Activated naive CD4-positive, alpha-beta T cell treated with anti-CD3 and anti-CD28 coated beads, Interleukin-2, amount 50 U/mL, for 24 hours (primary cell): ENCODE results near the gene NDRG4.

ENCODE experiments used
- H3K27ac Mint-ChIP-seq: one replicate; pipeline ENCODE4 v1.8.0; 2021; ENCODE audit warnings: mild to moderate bottlenecking, mixed read lengths
- H3K27me3 Mint-ChIP-seq: one replicate; pipeline ENCODE4 v1.8.0; 2021; ENCODE audit warnings: mixed read lengths
- H3K36me3 Mint-ChIP-seq: one replicate; pipeline ENCODE4 v1.8.0; 2021; ENCODE audit warnings: mixed read lengths
- H3K4me1 Mint-ChIP-seq: one replicate; pipeline ENCODE4 v1.8.0; 2021; ENCODE audit warnings: mixed read lengths
- H3K4me3 Mint-ChIP-seq: one replicate; pipeline ENCODE4 v1.8.0; 2021; ENCODE audit warnings: mild to moderate bottlenecking, mixed read lengths
- H3K9me3 Mint-ChIP-seq: one replicate; pipeline ENCODE4 v1.8.0; 2021; ENCODE audit warnings: mixed read lengths

NDRG4 gene, protein sequence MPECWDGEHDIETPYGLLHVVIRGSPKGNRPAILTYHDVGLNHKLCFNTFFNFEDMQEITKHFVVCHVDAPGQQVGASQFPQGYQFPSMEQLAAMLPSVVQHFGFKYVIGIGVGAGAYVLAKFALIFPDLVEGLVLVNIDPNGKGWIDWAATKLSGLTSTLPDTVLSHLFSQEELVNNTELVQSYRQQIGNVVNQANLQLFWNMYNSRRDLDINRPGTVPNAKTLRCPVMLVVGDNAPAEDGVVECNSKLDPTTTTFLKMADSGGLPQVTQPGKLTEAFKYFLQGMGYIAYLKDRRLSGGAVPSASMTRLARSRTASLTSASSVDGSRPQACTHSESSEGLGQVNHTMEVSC

DNA sequence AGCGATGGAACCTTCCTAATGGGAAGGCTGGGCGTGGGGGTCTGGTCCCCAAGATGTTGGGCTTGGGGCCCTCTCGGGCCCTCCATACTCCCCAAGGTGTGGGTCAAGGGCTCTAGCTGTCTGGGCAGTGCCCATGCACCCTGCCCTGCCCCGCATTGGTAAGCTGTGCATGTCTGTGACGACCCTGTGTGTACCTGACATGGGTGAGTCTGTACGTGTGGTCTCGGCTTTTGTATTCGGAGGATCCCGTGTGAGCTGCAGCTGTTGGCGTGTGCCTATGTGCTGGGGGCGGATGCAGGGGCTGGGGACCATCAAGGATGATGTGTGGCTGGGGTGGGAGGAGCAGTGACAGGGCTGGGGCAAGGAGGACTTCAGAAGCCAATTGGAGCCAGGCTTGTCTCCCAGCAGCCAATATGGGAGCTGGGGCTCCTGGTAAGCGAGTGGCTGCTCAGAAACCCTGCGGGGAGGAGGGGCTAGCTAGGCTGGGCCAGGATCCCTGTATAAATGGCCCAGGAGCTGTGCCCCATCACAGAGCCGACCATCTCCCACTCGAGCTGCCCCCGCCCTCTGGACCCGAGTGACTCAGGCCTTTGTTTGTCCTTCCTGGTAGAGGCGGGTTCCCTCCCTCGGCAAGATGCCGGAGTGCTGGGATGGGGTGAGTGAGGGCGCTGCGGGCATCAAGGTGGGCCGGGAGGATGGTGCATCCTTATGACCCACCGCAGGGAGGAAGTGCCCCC, at the start of gene NDRG4:
Gene NDRG4, plus strand, starts transcription at position 529 of the 737 bp plus-strand sequence. Its CDS starts 106 bp downstream, at position 635.
- H3K4me1 Mint-ChIP-seq, result peaks cover 6% of the 10 kb centered on the region
- H3K27ac Mint-ChIP-seq, result no peak within 1 kb of the TSS
- H3K36me3 Mint-ChIP-seq, result no peaks in the 10 kb centered on the region
- peaks cover 3% of the 10 kb centered on the region for H3K27me3 Mint-ChIP-seq
- no peaks in the 10 kb centered on the region for H3K9me3 Mint-ChIP-seq
- peak within 1 kb of the TSS; percentile 83 for H3K4me3 Mint-ChIP-seq

DNA sequence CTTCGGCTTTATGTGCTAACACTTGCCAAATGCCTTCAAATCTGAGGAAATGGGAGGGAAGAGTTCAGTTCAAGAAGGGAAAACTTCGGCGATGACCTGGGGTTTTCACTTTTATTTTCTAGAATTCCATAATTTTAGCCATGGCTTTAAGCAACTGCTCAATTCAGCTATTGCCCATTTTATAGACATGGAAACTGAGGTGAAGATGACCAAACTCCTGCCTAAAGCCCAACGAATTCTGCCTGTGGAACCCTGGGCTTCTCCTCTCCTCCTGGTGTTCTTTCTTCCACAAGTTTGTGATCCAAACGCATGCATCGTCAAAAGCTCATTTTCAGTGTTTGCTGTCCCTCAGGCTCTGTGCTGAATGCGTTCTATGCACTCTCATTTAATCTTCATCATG, 49.4 kb upstream of the NDRG4 start:
- Mint-ChIP-seq H3K4me3 (no peak overlapping the region), H3K4me1 (no peaks in the 10 kb centered on the region), H3K36me3 (no peaks in the 10 kb centered on the region), H3K27me3 (peaks cover 2% of the 10 kb centered on the region), H3K27ac (no peak overlapping the region), H3K9me3 (no peaks in the 10 kb centered on the region)

DNA sequence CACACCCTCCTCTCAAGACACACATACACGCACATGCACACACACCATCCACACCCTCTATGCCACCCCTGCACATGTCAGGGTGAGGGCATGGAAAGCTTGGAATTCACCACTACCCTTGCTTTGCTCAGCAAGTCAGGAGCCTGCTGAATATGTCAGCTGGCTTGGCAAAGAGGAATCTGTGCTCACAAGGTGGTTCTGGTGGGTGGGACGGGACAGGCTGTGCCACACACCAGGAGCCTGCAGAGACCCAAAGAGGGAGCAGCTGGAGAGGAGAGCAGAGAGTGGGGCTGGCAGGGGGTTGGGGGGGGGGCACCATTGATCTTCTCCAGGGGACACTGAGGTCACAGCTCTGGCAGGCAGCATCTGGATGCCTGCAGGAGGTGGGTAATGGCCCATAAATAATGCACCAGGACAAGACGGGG, 48.7 kb upstream of the NDRG4 start:
- Mint-ChIP-seq H3K27ac (no peak overlapping the region), H3K27me3 (peaks cover 2% of the 10 kb centered on the region), H3K36me3 (no peaks in the 10 kb centered on the region), H3K9me3 (no peaks in the 10 kb centered on the region), H3K4me3 (no peak overlapping the region), H3K4me1 (no peaks in the 10 kb centered on the region)

DNA sequence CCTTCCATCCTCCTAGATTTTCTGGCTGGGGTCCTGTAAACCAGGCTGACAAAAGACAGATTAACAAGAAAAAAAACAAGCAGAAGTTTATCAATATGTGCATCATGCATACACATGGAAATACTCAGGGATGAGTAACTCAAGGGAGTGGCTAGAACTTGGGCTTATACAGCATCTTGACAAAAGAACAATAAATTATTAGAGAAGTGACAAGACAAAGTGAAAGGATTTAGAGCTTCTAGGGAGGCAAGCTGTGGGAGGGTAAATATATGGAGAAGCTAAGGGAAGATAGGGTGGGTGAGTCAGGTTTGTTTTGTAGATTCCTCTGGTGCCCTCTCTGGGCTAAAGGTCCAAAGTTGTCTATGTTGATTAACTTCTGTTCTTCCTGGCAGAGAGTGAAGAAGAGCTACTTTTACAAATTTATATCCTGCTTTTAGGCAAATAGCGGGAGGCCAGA, 48.0 kb upstream of the NDRG4 start:
- Mint-ChIP-seq H3K27ac (no peak overlapping the region), H3K27me3 (peaks cover 2% of the 10 kb centered on the region), H3K9me3 (no peaks in the 10 kb centered on the region), H3K4me3 (no peak overlapping the region), H3K36me3 (no peaks in the 10 kb centered on the region), H3K4me1 (no peaks in the 10 kb centered on the region)

DNA sequence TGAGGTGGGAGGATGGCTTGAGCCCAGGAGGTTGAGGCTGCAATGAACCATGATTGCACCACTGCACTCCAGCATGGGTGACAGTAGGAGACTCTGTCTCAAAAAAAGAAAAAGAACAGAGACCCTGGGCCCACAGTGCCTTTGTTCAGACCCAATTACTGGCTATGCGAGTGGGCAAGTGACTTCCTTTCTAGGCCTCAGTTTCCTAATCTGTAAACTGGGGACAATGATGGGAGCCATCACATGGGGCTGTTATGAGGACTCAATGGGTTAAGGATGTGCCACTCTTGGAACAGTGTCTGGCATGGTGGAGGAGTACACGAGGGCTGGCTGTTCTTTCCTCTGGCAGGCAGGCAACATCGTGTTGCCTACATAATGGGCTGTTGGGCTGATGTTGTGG, 47.3 kb upstream of the NDRG4 start:
- Mint-ChIP-seq H3K4me1 (no peaks in the 10 kb centered on the region), H3K4me3 (no peak overlapping the region), H3K9me3 (no peaks in the 10 kb centered on the region), H3K36me3 (no peaks in the 10 kb centered on the region), H3K27ac (no peak overlapping the region), H3K27me3 (peaks cover 2% of the 10 kb centered on the region)

DNA sequence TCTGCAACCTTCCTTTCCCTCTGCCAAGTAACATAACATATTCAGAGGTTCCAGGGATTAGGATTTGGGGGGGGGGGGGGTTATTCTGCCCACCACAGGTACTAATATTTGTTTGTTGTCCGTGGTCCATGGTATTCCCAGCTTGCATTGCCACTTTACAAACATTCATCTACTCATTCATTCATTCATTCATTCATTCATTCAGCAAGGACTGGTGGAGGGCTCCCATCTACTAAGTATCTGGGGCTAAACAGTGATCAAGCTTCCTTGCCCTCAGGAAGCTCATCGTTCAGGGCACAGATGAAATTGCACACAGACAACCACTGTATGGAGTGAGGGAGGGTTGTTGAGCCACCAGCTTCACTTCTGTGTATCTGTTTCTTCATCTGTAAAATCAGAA, 45.8 kb upstream of the NDRG4 start:
- Mint-ChIP-seq H3K9me3 (no peaks in the 10 kb centered on the region), H3K4me3 (no peak overlapping the region), H3K27me3 (peaks cover 2% of the 10 kb centered on the region)

DNA sequence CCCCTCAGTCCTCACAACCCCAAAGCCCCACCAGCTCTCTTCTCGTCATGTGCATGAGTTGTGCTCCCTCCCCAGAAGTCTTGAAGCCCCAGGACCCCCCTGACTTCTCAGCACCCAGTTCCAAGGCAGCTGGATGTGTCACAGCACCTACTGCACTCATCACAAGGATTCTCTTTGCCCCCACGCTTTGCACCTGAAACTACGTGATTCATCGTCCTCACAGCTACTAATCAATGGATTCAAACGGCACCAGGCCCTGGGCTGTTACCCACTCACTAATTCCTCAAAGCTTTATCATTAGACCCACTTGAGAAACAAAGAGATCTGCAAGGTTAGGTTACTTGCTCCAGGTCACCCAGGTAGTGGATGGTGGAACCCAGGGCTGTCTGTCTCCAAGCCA, 45.1 kb upstream of the NDRG4 start:
- Mint-ChIP-seq H3K27me3 (peaks cover 2% of the 10 kb centered on the region), H3K9me3 (no peaks in the 10 kb centered on the region), H3K27ac (no peak overlapping the region), H3K4me1 (peaks cover 8% of the 10 kb centered on the region), H3K4me3 (no peak overlapping the region), H3K36me3 (no peaks in the 10 kb centered on the region)

More for the DNA sequence above, 45.8 kb upstream of the NDRG4 start:
- Mint-ChIP-seq H3K36me3 (no peaks in the 10 kb centered on the region), H3K27ac (no peak overlapping the region), H3K4me1 (peaks cover 3% of the 10 kb centered on the region)

DNA sequence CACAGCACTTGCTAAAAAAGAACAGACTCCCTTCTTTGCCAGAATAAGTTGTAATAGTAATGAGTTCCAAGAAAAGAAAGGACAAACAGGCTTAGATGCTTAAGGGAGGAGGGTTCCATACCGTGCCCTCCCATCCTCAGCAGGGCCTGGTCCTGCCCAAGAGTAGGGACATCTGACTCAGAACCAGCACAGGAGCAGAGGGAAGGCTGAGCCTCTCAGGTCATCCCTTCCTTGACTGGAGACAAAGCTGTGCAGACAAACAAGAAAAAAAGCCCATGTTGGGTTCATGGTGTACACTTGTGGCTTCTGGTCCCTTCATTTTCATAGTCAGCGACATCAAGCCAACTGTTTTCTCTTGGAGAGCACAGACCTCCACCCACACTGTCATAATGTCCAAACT, 44.2 kb upstream of the NDRG4 start:
- Mint-ChIP-seq H3K36me3 (no peaks in the 10 kb centered on the region), H3K9me3 (no peaks in the 10 kb centered on the region), H3K27ac (no peak overlapping the region), H3K4me1 (peaks cover 8% of the 10 kb centered on the region), H3K27me3 (peaks cover 2% of the 10 kb centered on the region), H3K4me3 (no peak overlapping the region)

DNA sequence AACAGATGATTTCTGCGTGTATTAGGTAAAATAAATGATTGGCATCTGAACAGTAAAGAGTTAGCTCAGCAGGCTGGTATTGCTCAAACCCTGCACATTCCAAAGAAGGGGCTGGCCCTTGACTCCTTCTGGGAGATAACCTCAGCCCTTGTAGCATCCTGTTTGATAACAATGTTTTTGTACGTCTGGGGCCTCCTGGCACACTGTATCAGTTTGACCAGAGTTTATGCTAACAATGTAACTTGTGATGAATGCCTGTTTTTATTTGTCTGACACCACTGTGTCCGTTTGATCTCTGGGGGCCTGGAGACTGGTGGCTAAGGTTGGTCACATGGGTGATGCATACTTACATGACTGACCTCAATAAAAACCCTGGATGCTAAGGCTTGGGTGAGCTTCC, 43.8 kb upstream of the NDRG4 start:
- H3K4me3 Mint-ChIP-seq, result no peak overlapping the region
- H3K27ac Mint-ChIP-seq, result no peak overlapping the region
- no peaks in the 10 kb centered on the region for H3K9me3 Mint-ChIP-seq
- no peaks in the 10 kb centered on the region for H3K36me3 Mint-ChIP-seq
- H3K4me1 Mint-ChIP-seq, result peaks cover 8% of the 10 kb centered on the region
- H3K27me3 Mint-ChIP-seq, result peaks cover 2% of the 10 kb centered on the region

DNA sequence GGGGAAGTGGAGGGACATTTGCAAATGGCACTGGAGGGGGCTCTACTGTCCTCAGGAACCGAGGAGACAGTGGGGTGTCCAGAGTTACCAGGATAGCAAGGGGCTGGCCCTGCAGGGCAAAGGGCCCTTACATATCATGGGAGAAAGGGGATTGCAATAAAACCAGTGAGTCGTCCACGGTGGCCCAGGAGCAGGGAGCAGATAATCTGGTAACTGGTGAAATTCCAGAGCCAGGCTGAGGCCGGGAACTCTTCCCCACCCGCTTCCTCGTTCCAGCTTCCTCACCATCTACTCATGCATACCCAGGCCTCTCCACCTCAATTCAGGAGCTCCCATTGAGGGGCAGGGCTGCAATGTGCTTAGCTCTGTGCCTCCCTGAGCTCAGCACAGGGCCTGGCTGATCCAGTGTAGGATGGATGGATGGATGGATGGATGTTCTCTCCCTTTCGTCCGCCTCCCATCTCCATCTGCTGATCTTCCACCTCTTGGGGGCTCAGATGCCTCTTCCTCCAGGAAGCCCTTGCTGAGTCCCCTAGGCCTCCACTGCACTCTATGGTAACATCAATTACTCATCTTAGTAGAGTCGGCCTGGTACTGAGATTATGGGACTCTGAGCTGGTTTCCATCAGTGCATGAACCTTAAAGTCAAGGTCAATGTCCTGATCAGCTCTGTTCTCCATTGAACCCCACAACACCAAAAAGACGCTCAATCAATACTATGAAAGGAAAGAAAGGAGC, 41.2 kb upstream of the NDRG4 start:
- Mint-ChIP-seq H3K27me3 (peaks cover 6% of the 10 kb centered on the region), H3K4me3 (no peak overlapping the region), H3K36me3 (no peaks in the 10 kb centered on the region), H3K27ac (peak overlapping the region; percentile 85), H3K9me3 (no peaks in the 10 kb centered on the region), H3K4me1 (peaks cover 8% of the 10 kb centered on the region)

DNA sequence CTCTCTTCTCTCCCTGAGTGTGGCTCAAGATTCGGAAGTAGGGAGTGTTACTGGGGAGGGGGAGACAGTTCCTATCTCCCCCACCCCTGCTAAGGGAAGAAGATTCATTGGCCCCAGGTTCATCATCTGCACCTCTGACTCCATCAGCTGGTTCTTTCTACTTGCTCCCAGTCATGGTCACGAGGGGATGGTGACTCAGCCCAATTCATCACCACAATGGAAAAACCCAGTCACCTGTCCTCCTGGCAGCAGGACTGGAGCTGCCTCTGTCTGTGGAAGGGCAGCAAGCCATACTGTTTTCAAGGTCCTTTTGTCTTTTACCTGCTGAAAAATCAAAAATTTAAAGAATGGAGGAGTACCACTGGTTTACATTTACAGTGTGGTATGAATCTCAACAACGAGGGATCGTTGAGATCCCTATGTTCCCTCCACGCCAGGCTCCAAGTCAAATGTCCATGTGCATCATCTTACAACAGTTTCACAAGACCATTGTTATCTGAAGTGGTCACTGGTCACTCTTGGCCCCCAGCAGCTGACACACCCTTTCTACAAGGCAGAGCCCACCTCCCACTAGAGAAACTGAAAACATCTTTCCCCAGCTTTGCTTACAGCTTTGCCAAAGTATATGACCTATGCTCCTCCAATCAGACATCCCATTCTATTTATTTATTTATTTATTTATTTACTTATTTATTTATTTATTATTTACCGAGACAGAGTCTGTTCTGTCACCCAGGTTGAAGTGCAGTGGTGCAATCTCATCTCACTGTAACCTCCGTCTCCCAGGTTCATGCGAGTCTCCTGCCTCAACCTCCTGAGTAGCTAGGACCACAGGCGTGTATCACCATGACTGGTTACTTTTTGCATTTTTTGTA, 40.4 kb upstream of the NDRG4 start:
- peaks cover 10% of the 10 kb centered on the region for H3K4me1 Mint-ChIP-seq
- peaks cover 4% of the 10 kb centered on the region for H3K27me3 Mint-ChIP-seq
- peak overlapping the region; percentile 85 for H3K27ac Mint-ChIP-seq
- H3K36me3 Mint-ChIP-seq, result no peaks in the 10 kb centered on the region
- no peaks in the 10 kb centered on the region for H3K9me3 Mint-ChIP-seq
- no peak overlapping the region for H3K4me3 Mint-ChIP-seq

DNA sequence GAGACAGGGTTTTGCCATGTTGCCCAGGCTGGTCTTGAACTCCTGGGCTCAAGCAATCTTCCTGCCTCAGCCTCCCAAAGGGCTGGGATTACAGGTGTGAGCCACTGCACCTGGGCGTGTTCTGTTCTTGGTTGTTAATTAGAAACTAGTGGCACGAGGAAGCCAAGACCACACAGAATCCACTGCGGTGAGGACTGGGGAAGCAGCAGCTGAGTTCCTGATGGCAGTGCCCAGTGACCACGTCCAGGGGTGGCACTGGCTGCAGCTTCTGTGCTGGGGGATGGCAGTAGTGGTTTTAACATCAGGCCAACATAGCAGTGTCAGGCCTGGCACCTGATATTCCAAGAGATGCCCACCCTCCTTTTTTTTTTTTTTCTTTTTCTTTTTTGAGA, 39.7 kb upstream of the NDRG4 start:
- H3K9me3 Mint-ChIP-seq, result no peaks in the 10 kb centered on the region
- peaks cover 14% of the 10 kb centered on the region for H3K4me1 Mint-ChIP-seq
- H3K27me3 Mint-ChIP-seq, result peaks cover 11% of the 10 kb centered on the region
- H3K27ac Mint-ChIP-seq, result no peak overlapping the region
- H3K36me3 Mint-ChIP-seq, result no peaks in the 10 kb centered on the region
- H3K4me3 Mint-ChIP-seq, result no peak overlapping the region

DNA sequence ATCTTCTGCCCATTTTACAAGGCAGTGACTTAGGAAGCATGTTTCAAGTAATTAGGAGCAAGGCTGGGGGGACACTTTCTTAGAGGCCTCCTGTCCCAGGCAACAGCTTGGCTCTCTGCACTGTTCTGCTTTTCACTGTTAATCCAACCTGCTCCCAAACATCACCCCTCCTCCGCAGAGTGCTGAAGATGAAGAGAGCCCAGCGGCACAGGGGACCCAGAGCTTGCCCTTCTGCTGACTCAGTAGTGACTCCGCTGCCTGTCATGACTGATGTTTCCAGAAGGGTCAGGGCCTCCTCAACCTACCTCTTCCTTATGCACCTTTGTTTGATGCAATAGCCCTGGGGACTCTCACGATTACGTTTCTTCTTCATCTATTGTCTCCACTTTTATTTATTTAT, 38.9 kb upstream of the NDRG4 start:
- Mint-ChIP-seq H3K4me3 (no peak overlapping the region), H3K27me3 (peaks cover 14% of the 10 kb centered on the region), H3K27ac (no peak overlapping the region), H3K9me3 (no peaks in the 10 kb centered on the region), H3K4me1 (peaks cover 14% of the 10 kb centered on the region), H3K36me3 (no peaks in the 10 kb centered on the region)

DNA sequence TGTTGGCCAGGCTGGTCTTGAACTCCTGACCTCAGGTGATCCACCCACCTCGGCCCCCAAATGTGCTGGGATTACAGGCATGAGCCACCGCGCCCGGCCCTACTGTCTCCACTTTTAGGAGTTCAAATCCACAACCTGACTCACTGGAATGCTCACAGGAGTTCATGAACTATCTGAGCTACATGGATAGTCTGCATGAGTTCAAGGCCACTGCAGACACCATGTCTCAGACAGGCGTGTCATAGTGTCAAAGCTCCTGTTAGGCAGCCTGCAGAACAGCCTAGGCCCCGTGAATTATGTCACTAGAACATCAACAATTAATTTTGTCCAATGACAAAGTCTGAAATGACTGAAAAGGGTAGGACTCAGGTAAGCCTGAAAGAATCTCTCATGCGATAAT, 38.3 kb upstream of the NDRG4 start:
- Mint-ChIP-seq H3K27me3 (peaks cover 19% of the 10 kb centered on the region), H3K27ac (no peak overlapping the region), H3K9me3 (no peaks in the 10 kb centered on the region), H3K4me3 (no peak overlapping the region), H3K4me1 (peaks cover 14% of the 10 kb centered on the region), H3K36me3 (no peaks in the 10 kb centered on the region)

DNA sequence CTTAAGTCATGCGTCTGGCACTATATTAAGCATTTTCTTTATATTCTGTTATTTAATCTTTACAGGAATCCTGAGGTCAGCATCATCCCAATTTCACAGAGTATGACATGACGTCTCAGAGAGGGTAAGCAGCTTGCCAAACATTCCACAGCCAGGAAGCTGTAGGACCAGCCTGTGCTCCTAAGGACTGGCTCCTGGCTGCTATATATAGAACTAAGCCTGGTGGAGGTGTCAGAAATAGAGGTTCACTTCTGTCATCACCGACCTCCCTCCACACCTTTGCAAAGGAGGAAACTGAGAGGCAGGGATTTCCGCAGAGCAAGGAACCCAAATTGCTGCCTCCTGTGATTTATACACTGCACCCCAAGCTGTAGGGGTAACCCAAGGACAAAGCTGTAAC, 37.9 kb upstream of the NDRG4 start:
- Mint-ChIP-seq H3K4me3 (peak overlapping the region; percentile 44), H3K27ac (no peak overlapping the region), H3K9me3 (no peaks in the 10 kb centered on the region), H3K27me3 (peaks cover 21% of the 10 kb centered on the region), H3K4me1 (peaks cover 14% of the 10 kb centered on the region), H3K36me3 (no peaks in the 10 kb centered on the region)
